Stimulated activated CD4-positive, alpha-beta T cell treated with anti-CD3 and anti-CD28 coated beads, Interleukin-4, amount 100 ng/mL, for 24 hours (primary cell): ENCODE data around the gene SGPP1.
A peak's percentile ranks its signal among the peaks of the same experiment; 100 is the strongest.
"Not testable (repeated sequence)": the region's sequence is repeated elsewhere in the genome, so short reads cannot be mapped to it uniquely, and the experiment has no call there.

Source experiments
- DNase-seq: peaks from one replicate; pipeline ENCODE4 v3.0.0-alpha.2; 2020

SGPP1 gene

DNA sequence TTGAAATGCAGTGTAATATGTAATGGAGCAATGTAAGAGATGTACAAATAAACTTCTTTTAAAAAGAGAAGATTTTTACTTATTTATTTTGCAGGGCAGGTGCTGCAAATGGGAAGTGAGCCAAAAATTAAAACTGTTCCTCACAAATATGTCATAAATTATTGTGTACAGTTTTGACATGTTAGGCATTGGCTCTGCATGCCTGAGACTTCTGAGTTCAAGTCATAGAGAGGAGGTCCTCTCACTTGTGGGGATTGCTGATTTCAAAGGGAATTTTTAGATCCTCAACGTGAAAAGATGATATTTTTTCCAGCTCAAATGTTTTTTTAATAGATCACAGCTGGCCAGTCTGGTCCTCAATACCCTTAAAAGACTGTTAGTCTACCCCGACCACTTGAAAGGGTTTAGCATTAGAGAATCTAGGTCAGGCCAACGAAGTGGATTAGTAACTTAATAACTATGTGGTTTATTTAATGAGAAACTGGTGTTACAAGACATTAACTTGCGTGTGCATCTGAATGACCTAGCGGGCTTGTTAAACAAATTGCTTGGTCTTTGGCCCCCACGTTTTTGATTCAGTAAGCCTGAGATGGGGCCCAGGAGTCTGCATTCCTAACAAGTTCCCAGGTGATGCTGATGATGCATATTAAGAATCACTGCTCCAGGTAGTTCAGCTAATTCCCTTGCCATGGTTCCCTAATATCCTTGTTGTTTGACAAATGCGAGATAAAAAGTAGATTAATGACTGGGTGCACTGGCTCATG, 55.3 kb downstream of the SGPP1 start:
- DNase-seq, result no peak

DNA sequence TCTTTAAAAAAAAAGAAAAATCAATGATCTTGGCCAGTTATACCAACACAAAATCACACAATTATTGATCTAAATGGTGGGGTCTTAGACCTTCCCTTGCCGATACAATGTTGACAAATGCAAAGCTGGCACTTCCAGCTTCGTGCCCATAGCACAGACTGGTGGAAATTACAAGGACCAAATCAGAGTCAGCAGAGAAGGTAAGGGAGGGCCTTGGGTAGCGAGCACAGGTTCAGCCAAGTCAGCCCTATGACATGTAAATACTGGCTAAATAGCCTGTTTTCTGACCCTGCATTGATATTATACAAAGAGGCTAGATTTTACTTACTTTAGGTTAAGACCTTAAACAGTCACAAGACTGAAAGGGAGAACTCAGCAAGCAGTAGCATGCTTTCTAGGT, 55.9 kb downstream of the SGPP1 start:
- DNase-seq, result no peak

- no peak for DNase-seq
Measured at GRCh38 chr14:63670692-63671091, 57.2 kb downstream of the SGPP1 start.

GRCh38 chr14:63666335-63666734, 61.5 kb downstream of the SGPP1 start:
- no peak for DNase-seq

DNA sequence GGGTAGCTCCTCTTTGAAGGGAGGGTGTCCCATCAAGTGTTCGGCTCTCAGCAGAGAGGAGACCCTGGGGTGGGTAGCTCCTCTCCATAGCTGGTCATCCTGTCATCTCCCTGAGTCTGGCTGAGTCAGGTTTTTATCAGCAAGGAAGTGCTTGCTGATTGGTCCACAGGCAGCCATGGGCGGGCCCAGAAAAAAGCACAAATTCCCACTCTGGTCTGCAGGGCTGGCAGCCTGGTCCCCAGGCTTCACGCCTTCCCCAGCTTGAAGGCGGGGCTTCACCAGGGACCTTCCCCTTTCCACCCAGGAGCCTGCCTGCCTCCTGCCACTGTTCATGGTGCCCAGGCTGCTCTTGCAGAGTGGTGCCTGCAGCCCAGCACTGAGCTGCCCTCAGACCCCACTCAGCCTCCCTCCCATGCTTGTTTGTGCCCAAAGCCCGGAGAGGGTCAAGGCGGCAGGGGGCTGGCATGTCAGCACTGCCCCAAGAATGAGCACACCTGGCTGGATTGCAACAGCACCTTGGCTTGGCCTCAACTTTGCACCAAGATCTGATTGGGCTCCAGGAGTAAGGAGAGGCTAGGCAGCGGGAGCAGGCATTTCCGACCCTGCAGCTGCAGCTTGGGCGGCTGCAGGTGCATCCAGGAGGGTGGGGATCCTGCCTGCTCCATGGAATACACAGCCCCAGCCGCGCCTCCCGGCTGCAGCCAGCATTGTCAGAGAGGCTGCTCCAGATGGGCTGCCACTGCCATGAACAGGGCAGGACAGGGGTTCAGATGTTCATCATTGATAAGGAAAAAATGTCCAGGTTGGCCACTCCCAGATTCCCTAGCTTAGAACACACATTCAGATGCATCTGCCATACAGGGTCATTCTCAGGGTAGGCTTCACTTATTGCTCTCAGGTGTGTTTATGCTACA, 64.2 kb downstream of the SGPP1 start:
- DNase-seq, result no peak

DNA sequence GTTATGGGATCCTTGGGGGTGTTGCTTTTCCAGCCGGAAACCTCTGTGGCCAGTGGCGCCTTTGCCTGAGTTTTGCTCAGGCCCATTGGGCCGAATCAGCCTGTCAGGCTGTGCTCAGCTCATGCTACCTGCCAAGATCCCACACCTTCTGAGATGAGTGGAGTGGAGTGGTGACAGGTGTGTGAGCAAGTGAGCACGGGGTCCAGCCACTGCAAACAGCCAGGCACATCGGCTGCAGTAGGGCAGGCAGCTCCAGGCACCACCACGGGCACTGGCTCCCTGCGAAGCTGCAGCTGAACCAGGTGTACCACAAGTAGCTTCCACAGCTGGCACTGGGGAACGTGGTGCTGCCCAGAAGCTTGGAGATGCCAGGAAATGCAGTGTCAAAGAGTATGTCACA, 65.1 kb downstream of the SGPP1 start:
- no peak for DNase-seq

DNA sequence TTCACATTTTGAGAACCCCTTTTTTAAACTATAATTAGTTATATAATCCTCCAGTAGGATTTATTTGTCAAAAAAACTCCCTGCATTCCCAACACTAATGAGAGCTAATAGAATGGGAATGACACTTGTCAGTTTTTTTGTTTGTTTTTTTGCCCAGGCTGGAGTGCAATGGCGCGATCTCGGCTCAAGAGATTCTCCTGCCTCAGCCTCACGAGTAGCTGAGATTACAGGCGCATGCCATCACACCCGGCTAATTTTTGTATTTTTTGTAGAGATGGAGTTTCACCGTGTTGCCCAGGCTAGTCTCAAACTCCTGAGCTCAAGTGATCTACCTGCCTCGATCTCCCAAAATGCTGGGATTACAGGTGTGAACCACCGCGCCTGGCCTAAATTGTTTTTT, 66.0 kb downstream of the SGPP1 start:
- not testable (repeated sequence) for DNase-seq

- DNase-seq, result no peak
Measured at GRCh38 chr14:63659726-63660125, 68.1 kb downstream of the SGPP1 start.

DNA sequence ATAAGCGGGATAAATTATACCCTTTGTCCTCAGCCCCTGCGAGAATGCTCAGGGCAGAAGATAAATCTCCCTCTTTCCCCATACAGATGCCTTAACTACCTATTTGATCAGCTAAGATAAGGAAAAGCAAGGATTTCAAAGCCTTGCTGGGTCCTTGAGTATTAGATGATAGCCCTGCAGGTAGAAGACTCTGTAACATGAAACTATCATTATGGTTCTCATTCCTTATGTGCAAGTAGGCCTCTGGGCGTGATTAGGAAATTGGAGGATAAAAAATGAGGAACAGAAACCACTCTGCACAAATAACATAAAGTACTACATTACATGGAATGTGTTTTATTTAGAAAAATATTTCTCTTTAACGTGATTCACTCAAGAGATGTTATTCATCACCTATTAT, 71.7 kb downstream of the SGPP1 start:
- DNase-seq, result no peak

DNA sequence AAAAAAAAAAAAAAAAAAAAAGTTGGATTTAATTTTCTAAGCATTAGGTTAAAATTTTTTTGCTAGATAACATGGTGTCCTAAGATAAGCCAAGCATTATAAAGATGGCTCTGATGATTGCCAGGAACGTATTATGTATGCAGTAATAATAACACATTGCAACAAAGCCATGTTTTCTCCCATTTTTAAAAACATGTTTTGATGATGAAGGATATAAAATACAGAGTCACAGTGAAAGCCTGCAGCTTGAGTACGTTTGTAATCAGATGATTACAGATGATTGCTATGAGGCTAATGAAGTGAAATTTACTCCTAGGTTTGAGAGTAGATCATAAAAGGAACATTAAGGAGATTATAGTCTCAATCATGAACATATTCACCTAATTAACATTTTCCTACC, 72.9 kb downstream of the SGPP1 start:
- no peak for DNase-seq

GRCh38 chr14:63654346-63654745, 73.5 kb downstream of the SGPP1 start:
- DNase-seq, result no peak

DNA sequence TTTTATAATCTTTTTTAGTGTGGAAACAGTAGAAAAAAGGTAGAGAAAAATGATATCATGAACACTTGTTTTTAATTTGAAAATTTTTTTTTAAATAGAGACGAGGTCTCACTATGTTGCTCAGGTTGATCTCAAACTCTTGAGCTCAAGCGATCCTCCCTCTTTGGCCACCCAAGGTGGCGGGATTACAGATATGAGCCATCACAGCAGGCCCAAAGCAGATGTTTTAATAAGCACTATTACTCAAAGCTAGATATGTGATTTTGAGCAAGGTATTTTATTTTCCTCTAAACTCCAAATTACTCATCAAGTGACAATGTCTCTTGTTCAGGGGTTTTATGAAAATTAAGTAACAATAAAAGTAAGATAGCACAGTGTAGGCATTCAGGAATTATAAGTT, 75.5 kb downstream of the SGPP1 start:
- DNase-seq, result no peak

- DNase-seq, result peak; percentile 57
Measured at GRCh38 chr14:63650256-63650952, 77.5 kb downstream of the SGPP1 start.

DNA sequence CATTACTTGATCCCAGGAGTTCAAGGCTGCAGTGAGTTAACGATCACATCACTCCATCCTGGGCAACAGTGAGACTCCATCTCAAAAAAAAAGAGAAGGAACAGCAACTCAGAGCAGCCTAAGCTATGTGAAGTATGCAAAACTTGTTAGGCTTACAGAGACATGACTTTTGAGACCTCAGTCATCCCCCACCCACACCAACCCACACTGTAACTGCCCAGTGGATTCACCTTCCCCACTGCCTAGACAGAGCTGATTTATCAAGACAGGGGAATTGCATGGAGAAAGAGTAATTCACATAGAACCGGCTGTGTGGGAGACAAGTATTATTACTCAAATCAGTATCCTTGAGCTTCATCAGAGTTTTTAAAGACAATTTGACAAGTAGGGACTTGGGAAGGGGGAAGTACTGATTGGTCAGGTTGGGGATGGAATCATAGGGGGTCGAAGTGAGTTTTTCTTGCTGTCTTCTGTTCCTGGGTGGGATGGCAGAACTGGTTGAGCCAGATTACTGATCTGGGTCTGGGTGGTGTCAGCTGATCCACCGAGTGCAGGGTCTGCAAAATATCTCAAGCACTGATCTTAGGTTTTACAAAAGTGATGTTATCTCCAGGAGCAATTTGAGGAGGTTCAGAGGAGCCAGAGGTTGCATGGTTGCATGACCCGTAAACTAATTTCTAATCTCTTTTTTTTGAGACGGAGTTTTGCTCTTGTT, 80.0 kb downstream of the SGPP1 start:
- DNase-seq, result no peak

DNA sequence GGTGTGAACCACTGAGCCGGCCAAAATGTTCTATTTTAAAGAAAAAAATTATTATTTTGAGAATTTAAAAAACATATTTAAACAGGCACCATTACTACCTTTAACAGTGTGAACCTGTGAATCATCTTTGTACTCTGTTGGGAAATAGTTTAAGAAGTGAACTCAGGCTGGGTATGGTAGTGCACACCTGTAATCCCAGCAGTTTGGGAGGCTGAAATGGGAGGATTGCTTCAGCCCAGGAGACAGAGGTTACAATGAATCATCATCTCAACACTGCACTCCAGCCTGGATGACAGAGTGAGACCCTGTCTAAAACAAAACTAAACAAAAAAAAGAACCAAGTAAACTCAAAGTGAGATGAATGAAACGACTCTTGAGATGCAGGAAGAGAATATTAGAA, 83.1 kb downstream of the SGPP1 start:
- no peak for DNase-seq

DNA sequence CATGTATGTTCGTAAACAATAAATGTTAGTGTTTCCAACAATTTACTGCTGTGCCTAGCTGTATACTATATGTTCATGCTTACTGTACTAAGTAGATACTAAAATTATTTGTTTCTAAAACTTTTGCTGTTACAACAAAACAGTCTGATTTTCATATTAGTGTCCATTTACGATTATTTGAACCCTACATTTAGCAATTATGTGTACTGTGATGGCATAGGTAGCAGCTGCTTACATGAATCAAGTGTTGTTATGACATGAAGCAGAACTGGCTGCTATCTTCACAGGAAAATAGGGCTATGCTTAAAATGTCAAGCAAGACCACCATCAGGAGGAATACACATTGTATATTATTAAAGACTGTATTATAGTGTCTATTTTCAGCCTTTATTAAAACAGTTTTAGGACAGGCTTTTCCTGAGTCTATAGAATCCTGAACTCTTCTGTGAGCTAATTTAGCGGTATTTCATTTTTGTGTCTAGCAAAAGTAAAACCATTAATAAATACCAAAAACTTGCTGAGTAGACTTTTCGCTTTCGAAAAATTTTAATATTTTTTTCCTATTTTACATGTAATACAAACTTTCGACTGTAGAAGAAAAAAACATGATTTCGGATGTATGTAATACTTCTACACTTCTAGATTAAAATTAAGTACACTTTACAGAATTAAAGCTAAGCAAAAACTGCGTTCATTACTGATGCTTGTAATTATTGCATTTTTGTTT, 85.0 kb downstream of the SGPP1 start:
- no peak for DNase-seq

DNA sequence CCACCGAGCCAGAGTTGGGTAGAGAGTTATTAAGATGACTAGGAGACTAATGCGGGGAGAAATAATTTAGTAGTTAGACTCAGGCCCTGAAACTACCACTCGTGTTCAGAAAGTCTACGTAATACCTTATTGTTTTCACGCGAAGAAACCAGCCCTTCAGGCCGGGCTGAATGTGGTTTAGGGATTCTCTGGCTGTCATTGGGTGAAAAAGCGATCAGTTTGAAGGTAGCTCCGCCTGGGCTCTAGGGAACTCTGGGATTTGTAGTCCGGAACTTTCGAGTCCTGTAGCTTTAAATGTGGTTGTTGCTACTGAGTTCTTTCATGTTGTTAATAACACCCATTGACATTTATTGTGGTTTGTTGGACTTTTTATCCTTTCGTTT, 85.6 kb downstream of the SGPP1 start:
- DNase-seq, result peak; percentile 84

- DNase-seq, result peak; percentile 98
Measured at GRCh38 chr14:63641473-63642228, 86.2 kb downstream of the SGPP1 start, which contains the start of gene WDR89. TSS of gene WDR89 (minus strand) at chr14:63641871. CDS start at chr14:63599942, 41,929 bp downstream.

DNA sequence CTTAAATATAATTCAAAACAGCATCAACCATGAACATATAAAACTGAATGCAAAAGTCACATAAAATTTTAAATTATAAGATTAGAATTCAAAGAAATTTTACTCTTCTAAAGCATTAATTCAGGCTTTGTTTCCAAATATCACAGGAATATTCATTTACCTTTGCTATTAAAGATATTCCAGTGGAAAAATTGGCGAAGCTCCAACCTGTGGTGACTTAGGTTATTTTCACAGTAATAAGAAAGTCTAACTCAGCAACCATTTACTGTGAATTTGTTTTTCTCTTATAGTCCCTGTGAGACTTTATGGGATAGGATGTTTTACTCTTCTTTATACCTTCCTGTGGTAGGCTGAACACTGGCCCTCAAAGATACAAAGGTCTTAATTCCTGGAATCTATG, 89.4 kb downstream of the SGPP1 start:
- no peak for DNase-seq

GRCh38 chr14:63636094-63636635, 91.7 kb downstream of the SGPP1 start:
- DNase-seq, result not testable (repeated sequence)
